GM18873 (cell line): ENCODE results near the gene CDC27.
"Not testable (repeated sequence)": the region's sequence is repeated elsewhere in the genome, so short reads cannot be mapped to it uniquely, and the experiment has no call there.

Experiments used
- ATAC-seq: cut with Tn5 transposase; IDR thresholded peaks from one replicate; pipeline ENCODE4 v1.9.1; 2021; ENCODE audit warnings: mild to moderate bottlenecking, moderate library complexity, moderate number of reproducible peaks; ENCODE audit not compliant: unreplicated experiment, low FRiP score

Gene CDC27

DNA sequence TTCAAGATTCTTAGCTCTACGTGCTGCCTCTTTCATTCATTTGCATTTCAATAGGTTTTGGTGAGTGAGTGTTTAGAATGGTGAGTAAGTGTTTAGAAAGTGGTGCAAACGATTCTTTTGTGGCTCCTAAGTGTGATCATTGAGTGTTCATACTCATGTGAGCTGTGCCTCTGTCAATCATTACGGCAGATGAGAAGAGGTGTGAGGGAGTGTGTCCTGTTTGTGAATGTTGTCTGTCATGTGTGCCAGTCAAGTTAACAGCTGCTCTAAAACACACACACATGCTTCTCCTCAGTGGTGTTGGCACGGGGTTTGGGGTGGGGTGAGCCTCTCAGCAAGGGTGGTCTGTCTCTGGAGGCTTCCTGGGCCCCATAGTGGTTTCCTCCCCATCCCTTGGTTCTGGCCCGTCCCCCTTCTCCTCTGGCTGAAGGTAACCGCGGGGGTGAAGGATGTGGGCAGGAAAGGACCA, 31.5 kb upstream of the CDC27 start:
- no peak for ATAC-seq

DNA sequence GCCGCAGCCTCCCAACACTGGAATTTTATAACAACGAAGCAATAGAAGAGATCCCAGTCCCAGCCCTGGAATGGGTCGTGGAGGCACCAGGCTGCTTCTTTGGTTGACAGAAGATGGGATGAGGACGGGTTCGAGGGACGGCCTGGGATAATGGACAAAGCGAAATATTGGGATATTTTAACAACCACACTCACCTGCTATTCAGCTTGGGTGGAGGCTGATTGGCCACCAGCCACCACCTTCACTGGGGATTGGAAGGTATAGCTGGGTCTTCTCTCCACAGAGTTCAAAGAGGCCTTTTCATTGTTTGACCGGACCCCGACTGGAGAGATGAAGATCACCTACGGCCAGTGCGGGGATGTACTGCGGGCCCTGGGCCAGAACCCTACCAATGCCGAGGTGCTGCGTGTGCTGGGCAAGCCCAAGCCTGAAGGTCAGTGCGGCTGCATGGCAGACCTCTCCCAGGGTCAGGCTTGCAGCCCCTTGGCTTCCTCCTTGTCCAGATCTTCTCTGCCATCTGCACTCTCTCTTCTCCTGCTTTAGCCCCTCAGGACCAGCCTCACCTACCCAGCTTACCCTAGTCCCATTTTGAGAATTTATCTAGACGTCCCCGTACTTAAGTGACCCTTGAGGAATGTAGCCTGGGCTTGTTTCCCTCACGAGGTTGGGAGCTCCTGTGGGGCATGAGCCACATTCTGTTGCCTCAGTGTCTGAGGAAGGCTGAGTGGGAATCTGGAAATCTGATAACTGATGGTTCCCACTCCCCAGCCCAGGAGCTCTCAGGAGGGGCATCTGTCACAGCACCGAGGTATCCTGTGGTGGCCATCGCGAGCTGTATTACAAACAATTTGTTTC, 30.8 kb upstream of the CDC27 start:
- no peak for ATAC-seq

- ATAC-seq: no peak
Measured at GRCh38 chr17:47218896-47219430, 29.9 kb upstream of the CDC27 start.

DNA sequence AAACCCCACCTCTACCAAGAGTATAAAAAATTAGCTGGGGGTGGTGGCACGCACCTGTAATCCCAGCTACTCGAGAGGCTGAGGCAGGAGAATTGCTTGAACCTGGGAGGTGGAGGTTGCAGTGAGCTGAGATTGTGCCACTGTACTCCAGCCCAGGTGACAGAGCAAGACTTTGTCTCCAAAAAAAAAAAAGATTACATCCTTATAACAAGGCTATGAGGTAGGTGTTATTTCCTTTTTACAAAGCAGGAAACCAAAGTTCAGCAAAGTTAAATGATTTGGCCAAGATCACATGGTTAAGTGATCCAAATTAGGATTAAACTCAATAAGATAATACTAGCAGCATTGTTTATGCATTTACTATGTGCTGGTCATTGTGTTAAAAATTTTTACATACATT, 28.2 kb upstream of the CDC27 start:
- ATAC-seq: not testable (repeated sequence)

DNA sequence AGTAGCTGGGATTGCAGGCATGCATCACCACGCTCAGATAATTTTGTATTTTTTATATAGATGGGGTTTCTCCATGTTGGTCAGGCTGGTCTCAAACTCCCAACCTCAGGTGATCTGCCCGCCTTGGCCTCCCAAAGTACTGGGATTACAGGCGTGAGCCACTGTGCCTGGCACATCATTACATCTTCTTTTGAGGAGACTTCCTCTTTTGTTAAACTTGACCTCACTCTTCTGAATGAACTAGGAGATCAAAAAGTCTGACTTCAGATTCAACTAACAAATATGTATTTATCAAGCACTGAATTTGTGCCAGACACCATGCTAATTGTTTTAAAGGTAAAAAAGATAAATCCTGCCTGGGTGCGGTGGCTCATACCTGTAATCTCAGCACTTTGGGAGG, 27.7 kb upstream of the CDC27 start:
- ATAC-seq: not testable (repeated sequence)

GRCh38 chr17:47214931-47215330, 25.8 kb upstream of the CDC27 start:
- no peak for ATAC-seq

- no peak for ATAC-seq
Measured at GRCh38 chr17:47213540-47213939, 24.4 kb upstream of the CDC27 start.

DNA sequence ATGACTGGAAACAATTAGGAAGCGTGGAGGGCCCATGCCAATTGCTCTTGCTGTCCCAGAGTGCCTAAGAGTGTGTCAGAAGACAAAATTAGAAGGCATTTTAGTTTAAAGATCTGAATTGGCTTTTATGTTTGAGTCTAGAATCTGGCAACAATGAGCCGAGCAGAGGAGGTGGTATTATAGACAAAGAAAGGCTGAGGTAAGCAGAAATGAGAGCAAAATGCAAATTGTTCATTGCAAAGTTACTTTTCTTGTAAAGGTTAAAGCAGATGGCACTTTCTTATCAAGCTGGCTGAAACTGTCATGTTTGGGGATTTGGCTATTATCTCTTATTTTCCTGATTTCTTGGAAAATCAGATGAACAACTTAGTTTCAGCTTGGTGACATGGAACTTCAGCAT, 23.4 kb upstream of the CDC27 start:
- ATAC-seq: no peak

DNA sequence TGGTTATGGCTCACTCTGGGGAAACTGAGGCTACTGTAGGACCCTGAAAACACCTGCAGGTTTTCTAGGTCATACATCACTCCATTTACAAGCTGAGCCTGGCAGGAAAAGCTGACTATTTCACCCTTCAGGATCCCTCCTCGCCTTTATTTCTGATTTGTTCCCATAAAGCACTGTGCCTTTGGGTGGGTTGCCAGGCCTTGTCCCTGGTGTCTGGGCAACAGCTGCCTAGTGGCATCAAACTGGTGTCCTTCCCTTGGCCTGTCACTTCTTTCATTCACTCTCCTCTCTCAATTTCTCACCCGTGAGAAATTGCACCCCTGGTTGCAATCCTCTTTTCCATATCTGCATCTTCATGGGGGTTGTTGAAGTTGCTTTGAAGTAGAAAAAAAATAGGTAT, 21.7 kb upstream of the CDC27 start:
- ATAC-seq: no peak

DNA sequence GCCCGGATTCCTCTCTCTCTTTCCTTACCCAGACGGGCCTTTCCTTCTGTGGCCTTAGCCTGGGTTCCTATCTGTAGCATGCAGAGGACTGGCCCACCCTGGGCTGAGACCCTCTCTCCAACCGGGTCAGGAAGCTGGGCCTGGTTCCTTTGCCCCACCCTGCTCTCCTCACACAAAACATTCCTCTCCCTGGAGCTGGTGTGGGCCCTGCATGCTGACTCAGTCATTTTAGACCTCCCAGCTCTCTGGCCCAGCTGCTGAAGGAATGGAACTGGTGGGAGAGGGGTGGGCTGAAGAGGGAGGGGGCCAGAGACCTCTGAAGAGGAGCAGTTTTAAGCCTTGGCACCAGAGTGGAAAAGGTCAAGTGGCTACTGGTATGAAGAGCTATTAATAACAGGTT, 21.0 kb upstream of the CDC27 start:
- no peak for ATAC-seq

- no peak for ATAC-seq
Measured at GRCh38 chr17:47209499-47209898, 20.4 kb upstream of the CDC27 start.

DNA sequence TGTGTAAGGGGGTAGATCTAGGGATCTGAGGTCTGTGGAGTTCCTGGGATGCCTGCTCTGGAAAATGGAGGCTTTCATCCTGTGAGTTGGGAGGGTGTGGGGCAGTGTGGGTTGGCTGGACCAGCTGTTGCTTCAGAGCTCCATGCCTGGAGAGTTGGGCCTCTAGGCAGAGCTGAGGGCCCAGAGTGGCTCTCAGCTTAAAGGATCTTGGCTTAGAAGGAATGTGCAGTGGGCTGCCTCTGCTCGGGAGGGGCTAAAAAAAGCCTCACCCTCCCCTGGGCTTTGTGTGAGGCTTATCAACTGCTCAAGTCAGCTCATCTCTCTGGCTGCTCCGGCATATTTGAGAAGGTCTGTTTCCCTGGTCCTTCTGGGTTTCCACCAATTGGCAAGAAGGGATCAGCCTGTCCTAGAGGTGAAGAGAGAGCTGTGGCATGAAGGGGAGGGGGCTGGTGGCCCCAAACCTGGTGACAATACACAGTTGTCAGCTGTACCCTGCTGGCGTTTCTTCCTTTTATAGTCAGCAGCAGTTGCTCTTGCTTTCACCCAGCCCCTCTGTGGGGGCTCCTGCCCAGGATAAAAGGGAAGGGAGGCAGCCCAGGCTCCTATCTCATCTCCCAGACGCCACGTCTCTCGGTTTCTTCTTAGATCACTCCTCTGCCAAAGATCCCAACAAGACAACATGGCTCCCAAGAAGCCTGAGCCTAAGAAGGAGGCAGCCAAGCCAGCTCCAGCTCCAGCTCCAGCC, 19.8 kb upstream of the CDC27 start, which contains the start of gene MYL4:
Gene MYL4, plus strand, starts transcription at position 605 of the 745 bp plus-strand sequence. Its CDS starts 75 bp downstream, at position 680.
- ATAC-seq: no peak

GRCh38 chr17:47207143-47208067, 18.3 kb upstream of the CDC27 start:
- ATAC-seq: no peak

GRCh38 chr17:47205419-47205963, 16.4 kb upstream of the CDC27 start:
- ATAC-seq: peak; percentile 55

DNA sequence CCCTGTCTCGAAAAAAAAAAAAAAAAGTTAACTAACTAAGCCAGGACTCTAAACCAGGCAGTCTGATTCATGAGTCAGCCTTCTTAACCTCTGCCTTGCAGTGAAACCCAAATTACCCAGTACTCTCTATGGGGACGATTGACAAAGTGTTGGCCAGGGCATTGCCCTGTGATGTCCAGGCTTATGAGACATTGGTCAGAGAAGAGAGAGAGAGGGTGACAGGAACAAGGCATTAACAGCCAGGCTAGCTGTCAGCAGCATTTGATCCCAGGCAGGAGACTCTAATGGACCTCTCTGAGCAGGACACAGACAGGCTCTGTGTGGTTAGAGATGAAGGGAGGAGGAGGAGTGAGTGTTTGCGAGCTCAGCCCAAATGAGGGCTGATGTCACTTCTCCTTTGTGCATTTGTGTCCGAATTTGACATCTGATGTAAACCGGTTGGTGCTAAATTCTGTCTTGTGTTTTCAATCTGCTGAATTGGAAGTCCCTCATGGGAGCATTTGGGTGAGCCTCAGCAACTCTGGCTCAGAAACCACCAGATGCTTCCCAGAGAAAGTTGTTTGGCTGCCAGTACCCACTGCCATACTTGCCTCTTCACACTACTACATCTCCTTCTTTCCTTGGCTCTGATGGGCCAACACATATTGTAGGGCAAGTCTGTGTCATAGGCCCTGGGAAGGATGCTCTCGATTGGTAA, 15.8 kb upstream of the CDC27 start:
- ATAC-seq: peak; percentile 34

GRCh38 chr17:47203984-47204721, 15.1 kb upstream of the CDC27 start:
- ATAC-seq: no peak

DNA sequence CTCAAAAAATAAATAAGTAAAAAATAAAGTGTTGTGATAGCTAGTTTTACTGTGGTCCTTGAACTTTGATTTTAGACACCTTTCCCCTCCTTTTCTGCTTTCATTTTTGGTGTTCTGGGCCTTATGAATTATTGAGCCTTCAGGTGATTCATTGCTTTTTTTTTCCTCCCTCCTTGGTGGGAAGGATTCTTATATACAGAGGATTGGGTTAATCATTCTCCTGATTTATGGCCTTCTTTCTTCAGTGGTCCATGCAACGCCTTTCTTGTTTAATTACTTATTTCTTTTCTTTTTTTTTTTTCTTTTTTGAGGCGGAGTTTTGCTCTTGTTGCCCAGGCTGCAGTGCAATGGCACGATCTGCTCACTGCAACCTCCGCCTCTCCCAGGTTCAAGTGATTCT, 12.1 kb upstream of the CDC27 start:
- ATAC-seq: no peak

- ATAC-seq: no peak
Measured at GRCh38 chr17:47200325-47200664, 11.2 kb upstream of the CDC27 start.
